Osteoblast (primary cell): Measurements from ENCODE around the gene AHSG. TPM values are rescaled to one million over a fixed set of nuclear protein-coding genes. Genes with fewer than 3 reads are reported as not detected.

Source experiments
- DNase-seq: peaks from one replicate; pipeline ENCODE4 v3.0.0; 2011; ENCODE audit warnings: low spot score, mixed read lengths; ENCODE audit not compliant: insufficient read length; ENCODE audit errors: missing footprints
- H2AFZ ChIP-seq: 2 replicates; pipeline ENCODE4 v1.6.0; 2011; ENCODE audit warnings: mild to moderate bottlenecking, low read length
- H3K27ac ChIP-seq: 2 replicates; pipeline ENCODE4 v1.5.1; 2011; ENCODE audit warnings: mild to moderate bottlenecking, low read depth, low read length, moderate library complexity
- H3K27me3 ChIP-seq: 2 replicates; pipeline ENCODE4 v1.6.0; 2012; ENCODE audit warnings: mild to moderate bottlenecking, control low read depth, inconsistent platforms, low read length, moderate library complexity; ENCODE audit not compliant: insufficient read depth
- H3K36me3 ChIP-seq: 2 replicates; pipeline ENCODE4 v1.5.1; 2011; ENCODE audit warnings: mild to moderate bottlenecking, low read length, control low read depth, moderate library complexity; ENCODE audit not compliant: insufficient read depth
- H3K4me1 ChIP-seq: 2 replicates; pipeline ENCODE4 v1.5.1; 2011; ENCODE audit warnings: mild to moderate bottlenecking, low read length, control low read depth, moderate library complexity; ENCODE audit not compliant: insufficient read depth
- H3K4me2 ChIP-seq: 2 replicates; pipeline ENCODE4 v1.6.0; 2011; ENCODE audit warnings: mild to moderate bottlenecking, low read length; ENCODE audit not compliant: insufficient read depth
- H3K4me3 ChIP-seq: fragments of 200-600 bp; sonication (generic); 3 replicates; pipeline ENCODE4 v1.5.1; 2012; ENCODE audit warnings: mild to moderate bottlenecking, low read length, inconsistent platforms; ENCODE audit not compliant: insufficient read depth
- H3K79me2 ChIP-seq: 2 replicates; pipeline ENCODE4 v1.6.0; 2012; ENCODE audit warnings: mild to moderate bottlenecking, low read length, control low read depth, inconsistent platforms; ENCODE audit not compliant: insufficient read depth
- H3K9me3 ChIP-seq: 2 replicates; pipeline ENCODE4 v1.5.1; 2011; ENCODE audit warnings: low read depth, low read length, control low read depth
- H4K20me1 ChIP-seq: 2 replicates; pipeline ENCODE4 v1.6.0; 2012; ENCODE audit warnings: mild to moderate bottlenecking, low read length, control low read depth; ENCODE audit not compliant: insufficient read depth
- total RNA-seq: library from RNA; depleted of rRNA; stranded (reverse); fragments of >200 nt; gene quantifications from 2 replicates; pipeline ENCODE4 v1.2.3, GENCODE V29; 2012
- TF ChIP-seq, protein P1 (sequence below): IDR thresholded peaks from 2 replicates; pipeline ENCODE4 v1.5.1; 2011; ENCODE audit warnings: mild to moderate bottlenecking, low read depth, low read length, moderate library complexity; ENCODE audit errors: extremely low read depth

Gene AHSG
- total RNA-seq, 1 donor: not detected

DNA sequence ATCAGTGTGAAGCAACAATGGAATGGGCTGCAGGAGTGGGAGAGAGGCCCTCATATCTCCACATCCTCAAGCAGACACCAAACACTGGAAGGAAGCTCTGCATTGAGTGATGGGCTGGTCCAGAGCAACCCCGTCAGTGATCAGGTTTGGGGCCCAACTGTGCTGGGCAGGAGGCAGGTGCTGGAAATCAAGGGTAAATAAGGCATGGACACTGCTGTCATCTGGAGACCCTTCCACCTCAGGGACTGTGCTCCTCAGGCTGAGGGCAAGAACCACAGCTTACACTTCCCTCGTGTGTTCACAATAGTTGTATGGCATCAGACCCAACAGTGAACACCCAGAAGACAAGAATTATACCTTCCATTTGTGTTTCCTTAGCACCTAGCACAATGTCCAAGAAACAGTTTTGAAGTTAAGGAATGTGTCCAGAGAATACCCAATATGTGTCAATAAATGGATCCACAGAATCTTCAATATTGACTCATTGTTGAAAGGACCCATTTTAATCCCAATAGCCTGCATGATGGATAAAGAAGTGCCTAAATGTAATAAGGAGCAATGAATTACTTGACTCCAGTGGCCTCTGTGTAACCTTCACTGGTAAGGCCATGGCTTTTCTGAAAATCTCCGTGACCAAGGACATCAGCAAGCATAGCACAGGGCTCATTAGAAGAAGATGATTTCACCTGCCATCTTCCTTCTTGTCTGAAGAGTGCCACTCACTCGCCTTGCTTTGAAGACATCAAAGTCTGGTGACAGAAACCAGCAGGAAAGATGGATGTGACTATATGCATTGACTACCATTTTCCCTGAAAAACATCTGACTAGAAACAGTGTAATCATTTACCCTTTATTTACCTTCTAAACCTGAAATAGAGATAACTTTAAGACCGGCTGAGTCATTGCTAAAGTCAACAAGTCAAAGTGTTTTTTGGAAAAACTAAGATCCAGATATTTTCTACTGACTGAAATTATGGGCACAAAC is 7.0 kb upstream of the AHSG start:
- TF ChIP-seq, protein P1, sequence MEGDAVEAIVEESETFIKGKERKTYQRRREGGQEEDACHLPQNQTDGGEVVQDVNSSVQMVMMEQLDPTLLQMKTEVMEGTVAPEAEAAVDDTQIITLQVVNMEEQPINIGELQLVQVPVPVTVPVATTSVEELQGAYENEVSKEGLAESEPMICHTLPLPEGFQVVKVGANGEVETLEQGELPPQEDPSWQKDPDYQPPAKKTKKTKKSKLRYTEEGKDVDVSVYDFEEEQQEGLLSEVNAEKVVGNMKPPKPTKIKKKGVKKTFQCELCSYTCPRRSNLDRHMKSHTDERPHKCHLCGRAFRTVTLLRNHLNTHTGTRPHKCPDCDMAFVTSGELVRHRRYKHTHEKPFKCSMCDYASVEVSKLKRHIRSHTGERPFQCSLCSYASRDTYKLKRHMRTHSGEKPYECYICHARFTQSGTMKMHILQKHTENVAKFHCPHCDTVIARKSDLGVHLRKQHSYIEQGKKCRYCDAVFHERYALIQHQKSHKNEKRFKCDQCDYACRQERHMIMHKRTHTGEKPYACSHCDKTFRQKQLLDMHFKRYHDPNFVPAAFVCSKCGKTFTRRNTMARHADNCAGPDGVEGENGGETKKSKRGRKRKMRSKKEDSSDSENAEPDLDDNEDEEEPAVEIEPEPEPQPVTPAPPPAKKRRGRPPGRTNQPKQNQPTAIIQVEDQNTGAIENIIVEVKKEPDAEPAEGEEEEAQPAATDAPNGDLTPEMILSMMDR: no peak
- H3K4me2 ChIP-seq: no peak overlapping the region
- no peak overlapping the region for H3K27ac ChIP-seq
- no peaks in the 10 kb centered on the region for H4K20me1 ChIP-seq
- H3K9me3 ChIP-seq: no peaks in the 10 kb centered on the region
- no peak overlapping the region for H3K4me3 ChIP-seq
- H3K27me3 ChIP-seq: no peaks in the 10 kb centered on the region
- no peak overlapping the region for H2AFZ ChIP-seq
- H3K36me3 ChIP-seq: no peaks in the 10 kb centered on the region
- no peaks in the 10 kb centered on the region for H3K79me2 ChIP-seq
- H3K4me1 ChIP-seq: no peaks in the 10 kb centered on the region
- no peak for DNase-seq

DNA sequence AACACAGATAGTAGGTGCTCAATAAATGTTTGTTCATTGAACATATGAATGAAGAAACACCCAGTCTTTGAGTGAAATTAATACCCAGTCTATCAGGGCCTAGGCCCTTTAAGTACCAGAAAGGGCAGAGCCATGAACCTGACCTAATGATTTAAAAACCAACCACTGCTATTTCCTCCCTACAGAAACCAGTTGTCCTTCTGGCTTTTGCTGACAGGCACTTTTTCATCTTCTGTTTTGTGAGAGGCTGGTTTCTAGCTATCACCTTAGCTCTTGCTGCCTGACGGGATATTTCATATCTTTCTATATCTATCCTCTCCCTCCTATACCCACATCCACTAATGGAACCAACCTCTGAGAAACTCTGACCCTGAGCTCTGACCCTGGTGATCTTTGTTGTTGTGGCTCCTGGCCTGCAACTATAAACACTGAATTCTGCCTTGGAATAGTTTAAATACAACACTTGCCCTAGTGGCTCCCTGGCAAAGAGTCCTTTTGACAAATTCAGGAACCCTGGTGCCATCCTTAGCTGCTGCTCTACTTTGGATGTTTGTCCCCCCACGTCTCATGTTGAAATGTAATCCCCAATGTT is 4.1 kb upstream of the AHSG start:
- H3K36me3 ChIP-seq: no peaks in the 10 kb centered on the region
- H2AFZ ChIP-seq: peak overlapping the region; percentile 18
- TF ChIP-seq, protein P1: no peak
- H3K4me3 ChIP-seq: no peak overlapping the region
- H3K4me2 ChIP-seq: no peak overlapping the region
- no peaks in the 10 kb centered on the region for H3K9me3 ChIP-seq
- no peaks in the 10 kb centered on the region for H3K79me2 ChIP-seq
- no peaks in the 10 kb centered on the region for H4K20me1 ChIP-seq
- no peak overlapping the region for H3K27ac ChIP-seq
- peaks cover 11% of the 10 kb centered on the region for H3K27me3 ChIP-seq
- no peak for DNase-seq
- H3K4me1 ChIP-seq: no peaks in the 10 kb centered on the region

DNA sequence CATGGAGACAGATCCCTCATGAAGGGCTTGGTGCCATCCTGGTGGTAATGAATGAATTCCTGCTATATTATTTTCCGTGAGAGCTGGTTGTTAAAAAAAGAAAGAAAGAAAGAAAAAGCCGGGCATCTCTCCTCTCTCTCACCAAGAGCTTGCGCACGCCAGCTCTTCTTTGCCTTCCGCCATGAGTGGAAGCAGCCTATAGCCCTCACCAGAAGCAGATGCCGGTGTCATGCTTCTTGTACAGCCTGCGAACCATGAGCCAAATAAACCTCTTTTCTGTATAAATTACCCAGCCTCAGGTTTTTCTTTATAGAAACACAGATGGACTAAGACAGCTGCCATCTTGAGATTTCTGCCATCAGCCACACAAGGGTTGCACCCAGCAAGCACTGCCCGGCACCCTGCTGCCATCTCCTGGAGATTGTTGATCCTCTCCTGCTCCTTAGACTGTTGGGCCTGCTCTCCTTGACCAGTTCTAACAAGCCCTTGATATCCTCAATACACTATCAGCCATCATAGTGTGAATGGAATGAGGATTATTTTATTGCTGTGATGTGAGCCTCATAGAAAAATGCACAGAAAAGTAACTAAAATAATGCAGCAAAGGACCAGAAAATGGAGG is 3.5 kb upstream of the AHSG start:
- Histone ChIP-seq H3K4me1 (no peaks in the 10 kb centered on the region), H2AFZ (peak overlapping the region; percentile 18), H4K20me1 (no peaks in the 10 kb centered on the region), H3K79me2 (no peaks in the 10 kb centered on the region), H3K27me3 (peaks cover 16% of the 10 kb centered on the region), H3K36me3 (no peaks in the 10 kb centered on the region), H3K9me3 (no peaks in the 10 kb centered on the region), H3K27ac (no peak overlapping the region), H3K4me3 (no peak overlapping the region), H3K4me2 (no peak overlapping the region)
- TF ChIP-seq, protein P1: peak; percentile 51
- DNase-seq: no peak

DNA sequence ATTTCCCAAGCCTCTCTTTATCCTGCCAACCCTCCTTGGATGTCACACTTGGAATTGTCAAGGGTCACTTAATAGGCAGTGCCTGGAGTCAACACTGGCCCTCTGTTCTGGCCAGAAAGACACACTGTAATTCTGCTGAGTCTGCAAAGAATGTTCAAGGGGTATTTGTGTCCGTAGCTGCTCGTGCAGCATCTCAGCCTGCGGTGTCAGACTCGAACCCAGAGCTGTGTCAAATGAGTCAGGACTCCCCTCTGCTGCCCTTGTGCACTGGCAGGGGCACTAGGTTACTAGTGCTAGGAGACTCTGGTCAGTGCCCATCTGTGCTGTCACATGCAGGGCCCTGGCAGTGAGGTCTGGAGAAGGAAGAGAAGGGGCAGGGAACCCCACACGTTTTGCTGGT is 795 bp upstream of the AHSG start:
- H2AFZ ChIP-seq: no peak overlapping the region
- TF ChIP-seq, protein P1: no peak
- no peaks in the 10 kb centered on the region for H4K20me1 ChIP-seq
- no peak overlapping the region for H3K4me2 ChIP-seq
- no peaks in the 10 kb centered on the region for H3K36me3 ChIP-seq
- DNase-seq: no peak
- H3K9me3 ChIP-seq: no peaks in the 10 kb centered on the region
- H3K27ac ChIP-seq: no peak overlapping the region
- H3K79me2 ChIP-seq: no peaks in the 10 kb centered on the region
- no peaks in the 10 kb centered on the region for H3K4me1 ChIP-seq
- H3K4me3 ChIP-seq: no peak overlapping the region
- peaks cover 20% of the 10 kb centered on the region for H3K27me3 ChIP-seq
